DMS79 (cell line): ENCODE data around the gene MOV10L1.
A peak's percentile ranks its signal among the peaks of the same experiment; 100 is the strongest.
"Not testable (repeated sequence)": the region's sequence is repeated elsewhere in the genome, so short reads cannot be mapped to it uniquely, and the experiment has no call there.

ENCODE experiments used
- DNase-seq: peaks from one replicate; lab custom pipeline; 2025; lab: John Stamatoyannopoulos, UW

MOV10L1 gene

GRCh38 chr22:50138988-50139387 is 49.2 kb downstream of the MOV10L1 start:
- no peak for DNase-seq

DNA sequence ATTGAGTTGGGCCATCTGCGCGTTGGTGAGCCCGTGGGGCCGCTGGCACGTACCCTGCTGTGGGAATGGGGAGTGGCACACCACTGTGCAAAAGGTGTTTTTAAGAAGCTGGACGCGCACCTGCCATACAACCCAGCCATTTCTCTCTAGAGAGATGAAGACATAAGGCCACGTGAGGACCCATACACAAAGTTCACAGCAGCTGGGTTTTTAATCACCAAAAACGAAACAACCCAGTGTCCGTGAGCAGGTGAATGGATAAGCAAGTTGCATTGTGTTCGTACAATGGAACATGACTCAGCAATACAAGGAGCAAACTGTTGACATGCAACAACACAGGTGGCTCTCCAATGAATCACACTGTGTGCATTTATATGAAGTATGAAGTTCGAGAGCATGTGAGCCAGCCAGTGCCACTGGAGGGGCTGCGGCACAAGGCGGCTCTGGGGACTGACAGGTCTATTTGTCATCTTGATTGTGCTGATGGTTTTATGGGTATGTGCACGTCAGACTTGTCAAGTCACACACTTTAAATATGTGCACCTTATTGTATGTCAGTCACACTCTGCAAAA is 50.1 kb downstream of the MOV10L1 start:
- DNase-seq: peak; percentile 48

DNA sequence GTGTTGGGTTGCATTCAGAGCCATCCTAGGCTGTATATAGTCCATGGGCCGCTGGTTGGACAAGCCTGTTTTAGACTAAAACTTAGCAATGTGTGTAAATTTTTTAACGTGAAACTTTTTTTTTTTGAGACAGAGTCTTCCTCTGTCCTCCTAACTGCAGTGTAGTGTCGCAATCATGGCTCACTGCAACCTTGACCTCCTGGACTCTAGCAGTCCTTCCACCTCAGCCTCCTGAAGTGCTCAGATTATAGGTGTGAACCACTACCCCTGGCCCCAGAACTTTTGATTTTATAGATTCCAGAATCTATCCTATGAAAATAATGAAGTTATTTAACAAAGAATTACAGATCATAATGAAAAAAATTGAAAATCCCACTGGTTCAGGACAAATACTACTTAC is 50.8 kb downstream of the MOV10L1 start:
- DNase-seq: no peak

DNA sequence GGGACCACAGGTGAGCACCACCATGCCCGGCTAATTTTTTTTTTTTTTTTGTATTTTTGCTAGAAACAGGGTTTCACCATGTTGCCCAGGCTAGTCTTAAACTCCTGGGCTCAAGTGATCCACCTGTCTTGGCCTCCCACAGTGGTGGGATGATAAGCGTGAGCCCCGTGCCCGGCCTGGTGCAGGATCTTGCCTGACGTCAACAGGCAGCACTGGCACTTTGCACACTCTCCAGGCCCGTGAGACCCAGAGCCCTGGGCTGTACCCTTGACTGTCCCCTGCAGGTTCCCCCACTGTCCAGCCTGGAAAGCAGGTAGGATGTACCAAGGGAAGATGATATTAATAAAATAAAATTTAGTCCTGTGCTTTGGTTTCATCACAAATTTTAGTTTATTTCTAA is 51.7 kb downstream of the MOV10L1 start:
- DNase-seq: no peak

DNA sequence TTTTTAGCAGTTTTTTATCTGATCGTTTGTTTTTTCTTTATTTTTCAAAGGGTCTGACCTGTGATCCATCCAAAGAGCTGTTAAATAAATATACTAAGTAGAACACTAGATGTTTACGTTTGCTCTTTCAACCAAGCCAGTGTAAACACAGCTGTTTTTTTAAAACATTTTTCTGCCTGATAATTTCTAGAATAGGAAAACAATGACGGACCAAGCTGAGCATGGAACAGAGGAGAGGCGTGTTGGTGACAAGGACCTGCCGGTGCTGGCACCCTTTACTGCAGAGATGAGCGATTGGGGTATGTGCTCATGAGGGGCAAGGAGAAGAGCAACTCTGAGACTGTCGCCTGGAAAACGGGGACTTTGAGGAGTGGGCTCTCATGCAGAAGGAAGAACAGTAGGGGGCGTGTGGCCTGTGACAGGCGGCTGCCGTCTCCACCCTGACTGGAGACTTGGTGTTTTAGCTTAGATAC is 52.1 kb downstream of the MOV10L1 start:
- DNase-seq: no peak

- no peak for DNase-seq
Observed at GRCh38 chr22:50143096-50143495, 53.3 kb downstream of the MOV10L1 start.

GRCh38 chr22:50144005-50144614 is 54.3 kb downstream of the MOV10L1 start:
- DNase-seq: no peak

DNA sequence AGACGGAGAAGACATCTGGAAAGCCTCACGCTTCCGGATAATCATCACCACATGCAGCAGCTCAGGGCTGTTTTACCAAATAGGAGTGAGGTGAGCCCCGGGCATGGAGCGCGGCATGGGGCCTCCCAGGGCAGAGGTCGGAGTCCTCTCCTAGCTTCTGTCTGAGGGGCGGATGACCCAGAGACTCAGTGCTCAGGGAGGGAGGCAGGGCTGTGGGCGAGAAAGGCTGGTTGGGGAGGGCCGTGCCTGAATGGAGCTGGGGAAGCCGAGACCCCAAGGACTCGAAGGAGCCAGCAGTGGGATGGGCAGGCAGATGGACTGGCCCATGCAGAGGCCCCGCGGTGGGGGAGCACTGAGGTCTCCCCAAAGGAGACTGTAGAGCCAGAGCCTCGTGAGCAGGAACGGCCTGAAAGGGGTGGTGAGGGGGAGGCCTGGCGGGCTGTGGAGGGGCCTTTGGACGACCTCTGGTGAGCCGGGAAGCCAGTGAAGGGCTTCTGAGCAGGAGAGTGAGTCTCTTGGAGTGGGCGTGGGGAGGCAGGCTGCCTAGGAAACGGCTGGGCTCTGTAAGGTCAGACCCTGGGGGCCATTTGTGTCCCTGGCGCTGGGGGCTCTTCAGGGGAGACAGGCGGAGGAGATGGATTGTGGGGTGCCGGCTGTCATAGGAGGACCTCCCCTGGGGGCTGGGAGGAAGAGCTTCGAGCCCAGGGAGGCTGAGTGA is 56.1 kb downstream of the MOV10L1 start:
- DNase-seq: no peak

- no peak for DNase-seq
Observed at GRCh38 chr22:50146439-50147238, 56.8 kb downstream of the MOV10L1 start.

DNA sequence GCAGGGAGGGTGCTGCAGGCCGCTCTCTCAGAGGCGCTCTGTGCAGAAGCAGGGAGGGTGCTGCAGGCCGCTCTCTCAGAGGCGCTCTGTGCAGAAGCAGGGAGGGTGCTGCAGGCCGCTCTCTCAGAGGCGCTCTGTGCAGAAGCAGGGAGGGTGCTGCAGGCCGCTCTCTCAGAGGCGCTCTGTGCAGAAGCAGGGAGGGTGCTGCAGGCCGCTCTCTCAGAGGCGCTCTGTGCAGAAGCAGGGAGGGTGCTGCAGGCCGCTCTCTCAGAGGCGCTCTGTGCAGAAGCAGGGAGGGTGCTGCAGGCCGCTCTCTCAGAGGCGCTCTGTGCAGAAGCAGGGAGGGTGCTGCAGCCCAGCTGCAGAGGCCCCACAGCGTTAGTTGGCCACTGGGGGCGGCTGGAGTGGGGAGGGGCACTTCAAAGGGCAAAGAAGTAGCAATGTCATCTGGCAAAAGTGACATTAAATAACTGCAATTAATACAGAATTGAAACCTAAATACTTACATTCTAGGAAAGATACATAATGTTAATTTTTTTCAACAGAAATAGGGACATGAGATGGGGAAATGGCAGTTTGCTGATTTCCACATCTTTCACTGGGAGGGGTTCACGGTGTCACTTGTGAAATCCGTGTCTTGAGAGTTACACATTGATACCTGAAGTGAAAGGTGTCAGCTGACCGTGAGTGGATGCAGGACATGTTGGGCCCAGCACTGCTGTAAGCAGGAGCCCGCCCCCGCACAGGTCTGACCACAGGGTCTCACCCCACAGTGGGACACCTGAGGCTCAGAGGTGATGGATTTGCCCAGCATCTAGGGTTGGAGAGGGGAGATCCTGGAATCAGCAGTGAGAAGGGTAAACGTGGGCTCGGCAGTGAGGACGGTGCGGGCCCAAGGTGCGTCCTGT is 57.7 kb downstream of the MOV10L1 start:
- DNase-seq: not testable (repeated sequence)

- no peak for DNase-seq
Observed at GRCh38 chr22:50148166-50148500, 58.3 kb downstream of the MOV10L1 start.

DNA sequence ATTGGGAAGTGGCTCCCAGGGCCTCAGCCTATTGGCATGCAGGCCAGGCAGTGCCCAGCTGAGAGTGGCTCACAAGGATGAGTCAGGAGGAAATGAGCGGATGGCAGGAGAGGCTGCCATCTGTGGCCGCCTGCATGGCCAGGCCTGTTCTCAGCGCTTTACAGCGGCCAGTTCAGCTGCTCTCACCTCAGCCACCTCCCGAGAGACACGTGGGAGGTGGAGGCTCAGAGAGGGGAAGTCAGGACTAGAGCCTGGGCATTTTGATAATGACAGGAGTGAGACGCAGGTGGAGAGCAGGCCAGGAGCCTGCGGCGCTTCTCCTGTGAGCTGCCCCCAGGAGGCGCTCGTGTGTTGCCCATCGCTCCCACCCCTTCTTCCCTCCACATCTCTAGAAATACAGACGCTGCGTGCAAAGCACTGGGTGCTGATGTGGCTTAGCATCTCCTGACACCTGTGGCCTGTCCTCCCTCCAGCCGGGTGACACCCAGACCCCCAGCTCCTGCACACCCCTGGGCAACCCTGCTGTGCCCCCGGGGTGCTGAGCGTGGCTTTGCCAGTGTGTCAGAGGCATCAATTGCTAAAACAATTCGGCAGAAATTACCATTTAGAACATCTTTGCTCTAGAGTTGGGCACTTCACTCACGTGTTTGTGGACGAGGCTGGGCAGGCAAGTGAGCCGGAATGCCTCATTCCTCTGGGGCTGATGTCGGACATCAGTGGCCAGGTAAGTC is 59.4 kb downstream of the MOV10L1 start:
- no peak for DNase-seq

- no peak for DNase-seq
Observed at GRCh38 chr22:50150161-50151129, 60.6 kb downstream of the MOV10L1 start.

- DNase-seq: no peak
Observed at GRCh38 chr22:50151571-50152537, 62.0 kb downstream of the MOV10L1 start.

GRCh38 chr22:50153056-50153755 is 63.4 kb downstream of the MOV10L1 start:
- DNase-seq: no peak

GRCh38 chr22:50153756-50154140 is 63.9 kb downstream of the MOV10L1 start:
- DNase-seq: no peak

- no peak for DNase-seq
Observed at GRCh38 chr22:50157709-50158375, 68.0 kb downstream of the MOV10L1 start.
